HPDE6-E6E7 (cell line): ENCODE data around the gene ERF.

Source experiments
- DNase-seq: peaks from one replicate; pipeline ENCODE4 v3.0.0; 2011; ENCODE audit warnings: missing footprints; ENCODE audit errors: extremely low spot score

ERF gene

GRCh38 chr19:42214810-42215485 lies 40.0 kb downstream of the ERF start:
- DNase-seq: no peak

- DNase-seq: no peak
Observed at GRCh38 chr19:42212886-42213285, 42.0 kb downstream of the ERF start.

DNA sequence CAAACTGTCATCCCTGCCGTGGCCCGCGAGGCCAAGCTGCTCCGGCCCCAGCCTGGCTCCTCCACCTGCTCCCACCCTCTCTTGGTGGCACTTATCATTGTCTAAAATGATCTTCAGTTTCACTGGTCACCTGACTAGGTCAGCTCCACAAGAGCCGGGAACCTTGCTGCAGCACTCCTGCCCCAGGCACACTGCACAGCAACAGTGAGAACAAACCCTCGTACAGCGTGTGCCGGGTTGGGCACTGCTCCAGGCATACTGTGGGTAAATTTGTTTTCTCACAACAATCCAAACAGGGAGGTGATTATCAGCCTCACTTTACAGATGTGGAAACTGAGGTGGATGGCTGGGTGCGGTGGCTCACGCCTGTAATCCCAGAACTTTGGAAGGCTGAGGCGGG lies 46.3 kb downstream of the ERF start:
- DNase-seq: no peak

- peak; percentile 79 for DNase-seq
Observed at GRCh38 chr19:42207767-42208271, 47.1 kb downstream of the ERF start.

GRCh38 chr19:42206871-42207755 lies 47.8 kb downstream of the ERF start:
- peak; percentile 86 for DNase-seq

GRCh38 chr19:42204664-42205063 lies 50.3 kb downstream of the ERF start:
- DNase-seq: no peak

DNA sequence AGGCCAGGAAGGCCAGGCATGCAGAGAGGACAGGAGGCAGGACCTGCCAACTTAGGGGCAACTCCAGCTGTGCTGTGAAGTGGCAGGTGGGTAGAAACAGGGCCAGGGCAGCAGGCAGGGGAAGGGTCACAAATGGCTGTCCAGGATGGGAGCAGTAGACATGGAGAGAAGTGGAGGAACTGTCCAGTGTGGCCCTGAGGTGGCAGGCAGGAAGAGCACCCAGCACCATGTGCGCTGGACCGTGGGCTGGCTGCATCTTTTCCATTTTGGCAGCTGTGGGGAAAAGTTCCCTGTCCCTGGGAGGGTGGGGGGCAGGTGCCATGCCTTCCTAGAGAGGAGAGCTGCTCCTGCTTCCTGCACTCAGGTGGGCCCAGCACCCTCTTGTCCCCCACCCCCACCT lies 51.2 kb downstream of the ERF start:
- no peak for DNase-seq

DNA sequence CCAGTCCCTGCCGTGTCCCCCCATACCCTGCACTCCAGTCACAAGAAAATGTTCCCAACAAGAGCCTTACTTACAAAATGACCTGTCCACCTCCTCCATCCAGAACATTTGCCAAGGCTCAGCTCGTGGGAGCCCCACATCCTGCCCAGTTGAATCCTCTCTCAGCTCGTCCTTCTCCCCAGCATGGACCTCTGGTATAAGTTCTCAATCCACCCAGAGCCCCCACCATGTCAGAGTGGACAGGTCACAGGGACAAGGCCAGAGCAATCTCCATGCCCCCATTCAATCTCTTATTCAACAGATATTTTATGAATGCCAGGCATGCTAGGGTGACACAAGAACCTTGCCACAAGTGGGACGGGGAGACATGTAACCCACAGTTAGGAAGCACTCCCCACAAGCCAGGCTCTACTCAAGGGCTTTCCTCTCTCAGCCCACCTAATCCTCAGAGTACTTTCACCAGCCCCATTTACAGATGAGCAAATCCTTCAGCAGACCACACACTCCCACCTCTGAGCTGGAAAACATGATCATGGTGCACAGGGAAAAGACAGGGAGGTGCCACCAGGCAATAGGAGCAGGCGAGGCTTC lies 52.5 kb downstream of the ERF start:
- no peak for DNase-seq

DNA sequence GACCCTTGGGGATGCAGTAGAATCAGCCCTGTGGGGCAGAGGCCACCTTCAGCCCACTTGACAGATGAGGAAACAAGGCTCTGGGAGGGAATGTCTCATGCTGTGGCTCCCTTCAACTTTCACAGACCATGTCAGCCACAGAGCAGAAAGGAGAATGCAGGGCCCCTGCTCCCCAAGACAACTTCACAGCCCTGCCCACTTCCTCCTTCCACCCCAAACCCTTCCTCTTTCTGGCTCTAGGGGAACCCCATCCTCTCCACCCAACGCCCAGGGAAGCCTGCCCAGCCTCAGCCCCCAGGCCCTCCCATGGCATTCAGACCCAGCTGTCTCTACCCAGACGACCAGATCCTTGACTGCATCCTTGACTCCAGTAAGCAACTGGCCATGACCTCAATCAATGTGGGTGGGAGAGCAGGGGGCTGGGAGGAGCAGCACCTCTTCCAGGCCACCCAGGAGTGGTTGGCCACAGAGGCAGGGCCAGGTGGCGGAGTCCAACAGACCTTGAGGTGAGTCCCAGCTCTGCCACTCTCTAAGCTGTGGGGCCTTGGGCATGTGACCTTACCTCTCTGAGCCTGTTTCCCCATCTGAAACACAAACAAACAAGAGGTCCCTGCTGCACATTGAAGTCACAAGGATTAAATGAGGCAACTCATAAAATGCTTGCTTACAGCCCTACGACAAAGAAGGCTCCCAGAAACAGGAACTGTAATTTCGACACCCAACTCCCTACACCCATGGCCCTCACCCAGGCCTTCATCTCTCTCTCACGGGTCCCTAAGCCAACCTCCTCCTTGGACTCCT lies 53.2 kb downstream of the ERF start:
- DNase-seq: no peak

DNA sequence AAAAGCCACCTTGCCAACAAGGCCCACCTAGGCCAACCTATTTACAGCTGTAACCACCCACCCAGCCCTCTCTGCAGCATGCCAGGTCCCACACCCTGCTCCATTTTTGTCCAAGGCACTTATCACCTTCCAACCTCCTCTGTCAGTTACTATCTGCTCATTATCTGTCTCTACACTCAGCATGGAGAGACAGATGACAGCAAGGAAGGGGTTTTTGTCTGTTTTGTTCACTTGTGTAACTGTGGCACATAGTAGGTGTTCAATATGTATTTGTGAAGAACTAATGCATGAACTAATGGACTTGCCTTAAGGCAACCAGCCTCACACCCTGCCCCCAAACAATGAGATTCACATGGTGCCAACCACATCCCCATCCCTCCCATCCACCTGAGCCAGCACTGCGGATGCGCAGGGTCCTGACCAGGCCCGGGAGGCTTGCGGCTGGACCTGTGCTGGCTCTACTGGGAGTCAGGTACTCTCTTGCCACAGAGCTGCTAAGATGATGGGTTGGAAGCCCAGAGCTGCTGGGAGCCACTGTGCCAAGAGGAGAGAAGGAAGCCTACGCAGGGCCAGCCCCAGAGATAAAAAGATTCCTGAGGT lies 54.7 kb downstream of the ERF start:
- DNase-seq: no peak

GRCh38 chr19:42199440-42200115 lies 55.4 kb downstream of the ERF start:
- DNase-seq: peak; percentile 81

DNA sequence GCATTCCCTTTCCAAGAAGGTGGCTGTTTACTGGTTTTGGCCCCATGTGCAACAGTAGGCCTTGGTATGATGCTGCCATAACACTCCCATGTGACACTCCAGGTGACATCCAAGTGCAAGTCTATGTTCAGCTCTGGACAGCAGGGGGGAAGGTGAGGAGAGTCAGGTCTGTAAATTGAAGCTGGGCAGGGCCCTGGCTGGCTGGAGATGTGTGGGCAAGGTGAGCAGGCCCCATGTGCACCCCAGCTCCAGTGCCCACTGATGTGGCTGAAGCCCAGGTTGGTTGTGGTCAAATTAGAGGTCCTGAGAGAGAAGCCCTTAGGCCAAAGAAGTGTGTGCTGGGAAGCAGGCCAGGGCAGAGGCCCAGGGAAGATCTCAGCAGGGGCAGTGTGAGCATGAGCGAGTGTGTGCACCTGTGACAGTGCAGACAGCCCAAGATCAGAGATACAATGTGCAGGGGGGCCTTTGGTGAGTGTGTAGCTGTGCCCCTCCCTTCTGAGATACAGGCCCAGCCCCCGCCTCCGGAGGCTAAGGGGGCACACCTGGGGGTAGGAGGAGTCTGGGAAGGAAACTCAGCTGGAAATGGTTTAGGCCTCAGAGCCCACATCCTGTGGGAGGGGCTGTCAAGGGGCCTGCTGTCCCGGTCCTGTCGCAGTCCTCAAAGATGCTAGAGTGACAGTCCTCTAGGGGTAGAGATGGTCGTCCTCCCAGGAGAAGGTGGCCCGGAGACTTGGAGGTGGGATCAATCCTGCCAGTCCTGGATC lies 56.1 kb downstream of the ERF start:
- DNase-seq: no peak
